ENCODE data around the gene DTHD1. TPM values are rescaled to one million over a fixed set of nuclear protein-coding genes. Genes with fewer than 3 reads are reported as not detected.

The DTHD1 gene
- total and polyA plus RNA-seq, 10 of the 15 experiments (the other 5 are each of a cell fraction or from before 2014, with no cell fraction given) = 0.05 to 2.8 (median 1.4) TPM

DNA sequence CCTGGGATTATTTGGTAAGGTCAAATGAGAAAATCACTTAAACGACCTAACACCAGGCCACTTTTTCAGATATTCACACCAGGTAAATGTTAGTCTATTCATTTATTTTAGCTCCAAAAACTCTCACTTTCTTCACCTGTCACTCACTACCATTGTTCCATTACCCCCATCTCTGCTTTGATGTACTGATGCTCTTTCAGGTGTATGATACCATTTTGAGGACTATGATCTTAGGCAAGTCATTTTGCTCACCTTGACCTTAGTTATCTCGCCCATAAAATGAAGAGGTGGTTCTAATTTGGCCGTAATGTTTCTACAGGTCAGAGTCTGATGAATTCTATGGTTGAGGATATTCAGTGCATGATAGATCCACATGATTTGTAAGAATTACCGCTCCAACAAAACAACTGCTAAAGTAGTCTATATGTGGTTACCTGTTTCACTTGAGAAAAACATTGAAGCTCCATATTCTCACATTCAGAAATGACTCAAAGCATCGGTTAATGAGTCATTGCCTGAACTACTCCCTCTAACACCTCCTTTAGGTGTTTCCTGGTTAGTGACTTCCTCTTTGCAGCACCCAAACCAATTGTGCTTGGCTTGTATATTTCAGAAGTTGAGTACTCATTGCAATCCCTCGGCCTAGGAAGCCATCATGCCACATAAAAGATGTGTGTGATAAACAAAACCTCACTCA lies 4.5 kb downstream of the DTHD1 start (continued):
- TF ChIP-seq, protein P1, sequence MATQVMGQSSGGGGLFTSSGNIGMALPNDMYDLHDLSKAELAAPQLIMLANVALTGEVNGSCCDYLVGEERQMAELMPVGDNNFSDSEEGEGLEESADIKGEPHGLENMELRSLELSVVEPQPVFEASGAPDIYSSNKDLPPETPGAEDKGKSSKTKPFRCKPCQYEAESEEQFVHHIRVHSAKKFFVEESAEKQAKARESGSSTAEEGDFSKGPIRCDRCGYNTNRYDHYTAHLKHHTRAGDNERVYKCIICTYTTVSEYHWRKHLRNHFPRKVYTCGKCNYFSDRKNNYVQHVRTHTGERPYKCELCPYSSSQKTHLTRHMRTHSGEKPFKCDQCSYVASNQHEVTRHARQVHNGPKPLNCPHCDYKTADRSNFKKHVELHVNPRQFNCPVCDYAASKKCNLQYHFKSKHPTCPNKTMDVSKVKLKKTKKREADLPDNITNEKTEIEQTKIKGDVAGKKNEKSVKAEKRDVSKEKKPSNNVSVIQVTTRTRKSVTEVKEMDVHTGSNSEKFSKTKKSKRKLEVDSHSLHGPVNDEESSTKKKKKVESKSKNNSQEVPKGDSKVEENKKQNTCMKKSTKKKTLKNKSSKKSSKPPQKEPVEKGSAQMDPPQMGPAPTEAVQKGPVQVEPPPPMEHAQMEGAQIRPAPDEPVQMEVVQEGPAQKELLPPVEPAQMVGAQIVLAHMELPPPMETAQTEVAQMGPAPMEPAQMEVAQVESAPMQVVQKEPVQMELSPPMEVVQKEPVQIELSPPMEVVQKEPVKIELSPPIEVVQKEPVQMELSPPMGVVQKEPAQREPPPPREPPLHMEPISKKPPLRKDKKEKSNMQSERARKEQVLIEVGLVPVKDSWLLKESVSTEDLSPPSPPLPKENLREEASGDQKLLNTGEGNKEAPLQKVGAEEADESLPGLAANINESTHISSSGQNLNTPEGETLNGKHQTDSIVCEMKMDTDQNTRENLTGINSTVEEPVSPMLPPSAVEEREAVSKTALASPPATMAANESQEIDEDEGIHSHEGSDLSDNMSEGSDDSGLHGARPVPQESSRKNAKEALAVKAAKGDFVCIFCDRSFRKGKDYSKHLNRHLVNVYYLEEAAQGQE (IDR thresholded peaks at IDR 0.05; ENCODE audit: low read depth, low read length) = peak; percentile 45; the same call in 1 of the 2 replicates
- TF ChIP-seq KDM1A (IDR thresholded peaks at IDR 0.05; ENCODE audit: borderline replicate concordance) (no peak), SP1 (IDR thresholded peaks at IDR 0.05; ENCODE audit: low read depth, low read length) (peak; percentile 76), TARDBP (IDR thresholded peaks at IDR 0.05; ENCODE audit: borderline replicate concordance) (0 out of 2 replicates have a peak, but pooled peaks have one; percentile 37), RAD21 (IDR thresholded peaks at IDR 0.05; ENCODE audit: insufficient read depth, low read depth, low read length) (peak; percentile 42), CHD1 (IDR thresholded peaks at IDR 0.05; ENCODE audit: low read depth, low read length) (no peak), RAD51 (IDR thresholded peaks at IDR 0.05) (peak; percentile 60; the same call in 1 of the 2 replicates), NFIC (IDR thresholded peaks at IDR 0.05; ENCODE audit: low read depth, low read length) (peak; percentile 100), HCFC1 (IDR thresholded peaks at IDR 0.05; ENCODE audit: low read length) (no peak), SMARCA5 (IDR thresholded peaks at IDR 0.05) (no peak; the same call in 1 of the 2 replicates), MYB (IDR thresholded peaks at IDR 0.05; ENCODE audit: borderline replicate concordance, low read depth, low read length) (peak; percentile 82), POLR2A (IDR thresholded peaks at IDR 0.05; ENCODE audit: low read depth, low read length) (no peak), MTA2 (IDR thresholded peaks at IDR 0.05; ENCODE audit: low read depth) (peak; percentile 98), MEF2B (IDR thresholded peaks at IDR 0.05; ENCODE audit: partially characterized antibody, poor library complexity, severe bottlenecking) (peak; percentile 84), CREB1 (IDR thresholded peaks at IDR 0.05; ENCODE audit: low read depth) (peak; percentile 54; the same call in 1 of the 2 replicates), CEBPB (IDR thresholded peaks at IDR 0.05; ENCODE audit: borderline replicate concordance in 1 of 2, low read depth in 2 of 2, low read length in 2 of 2) (no peak), GATAD2B (conservative IDR thresholded peaks at IDR 0.05; ENCODE audit: low read depth) (peak; percentile 91), STAT1 (conservative IDR thresholded peaks at IDR 0.05) (no peak), BCL11A (IDR thresholded peaks at IDR 0.05; ENCODE audit: low read depth, low read length) (peak; percentile 97), BRCA1 (IDR thresholded peaks at IDR 0.05; ENCODE audit: low read depth, low read length) (no peak), BACH1 (IDR thresholded peaks at IDR 0.05; ENCODE audit: borderline replicate concordance) (peak; percentile 96), ASH2L (IDR thresholded peaks at IDR 0.05; ENCODE audit: borderline replicate concordance, low read depth) (no peak), POU2F2 (IDR thresholded peaks at IDR 0.05; ENCODE audit: borderline replicate concordance, low read depth, low read length) (peak; percentile 47; the same call in 1 of the 3 replicates), EGR1 (IDR thresholded peaks at IDR 0.05; ENCODE audit: borderline replicate concordance in 1 of 2, low read depth in 2 of 2, low read length in 2 of 2) (peak in 1 of 2 experiments; percentile 58; a peak in 1 of 3 replicates), ZNF207 (IDR thresholded peaks at IDR 0.05; ENCODE audit: borderline replicate concordance) (no peak), ZSCAN29 (IDR thresholded peaks at IDR 0.05) (no peak)
- TF ChIP-seq, protein P2, sequence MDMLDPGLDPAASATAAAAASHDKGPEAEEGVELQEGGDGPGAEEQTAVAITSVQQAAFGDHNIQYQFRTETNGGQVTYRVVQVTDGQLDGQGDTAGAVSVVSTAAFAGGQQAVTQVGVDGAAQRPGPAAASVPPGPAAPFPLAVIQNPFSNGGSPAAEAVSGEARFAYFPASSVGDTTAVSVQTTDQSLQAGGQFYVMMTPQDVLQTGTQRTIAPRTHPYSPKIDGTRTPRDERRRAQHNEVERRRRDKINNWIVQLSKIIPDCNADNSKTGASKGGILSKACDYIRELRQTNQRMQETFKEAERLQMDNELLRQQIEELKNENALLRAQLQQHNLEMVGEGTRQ (IDR thresholded peaks at IDR 0.05; ENCODE audit: borderline replicate concordance, low read depth, low read length) = no peak
- TF ChIP-seq, protein P3, sequence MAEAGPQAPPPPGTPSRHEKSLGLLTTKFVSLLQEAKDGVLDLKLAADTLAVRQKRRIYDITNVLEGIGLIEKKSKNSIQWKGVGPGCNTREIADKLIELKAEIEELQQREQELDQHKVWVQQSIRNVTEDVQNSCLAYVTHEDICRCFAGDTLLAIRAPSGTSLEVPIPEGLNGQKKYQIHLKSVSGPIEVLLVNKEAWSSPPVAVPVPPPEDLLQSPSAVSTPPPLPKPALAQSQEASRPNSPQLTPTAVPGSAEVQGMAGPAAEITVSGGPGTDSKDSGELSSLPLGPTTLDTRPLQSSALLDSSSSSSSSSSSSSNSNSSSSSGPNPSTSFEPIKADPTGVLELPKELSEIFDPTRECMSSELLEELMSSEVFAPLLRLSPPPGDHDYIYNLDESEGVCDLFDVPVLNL (IDR thresholded peaks at IDR 0.05; ENCODE audit: low read depth, low read length) = no peak
